ENCODE results near the gene SGCD. TPM values are rescaled to one million over a fixed set of nuclear protein-coding genes. Genes with fewer than 3 reads are reported as not detected.

SGCD gene
- total RNA-seq, 6 experiments from 2014 or later: 5.2 to 6.7 (median 6.4) TPM

DNA sequence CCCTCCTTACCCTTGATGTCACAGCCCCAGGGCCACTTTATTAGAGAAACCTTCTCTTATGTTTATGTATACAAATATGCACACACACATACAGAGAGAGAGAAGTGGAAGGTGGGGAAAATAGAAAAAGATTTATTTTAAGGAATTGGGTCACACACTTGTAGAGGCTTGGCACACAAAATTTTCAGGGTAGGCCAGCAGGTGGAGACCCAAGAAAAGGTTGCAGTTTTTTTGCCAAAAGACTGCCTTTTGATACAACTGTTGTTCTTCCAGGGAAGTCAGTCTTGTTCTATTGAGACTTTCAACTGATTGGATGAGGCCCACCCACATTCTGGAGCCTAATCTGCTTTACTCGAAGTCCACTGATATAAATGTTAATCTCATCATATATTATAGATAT lies 392.0 kb downstream of the SGCD start:
- TF ChIP-seq, protein P1, sequence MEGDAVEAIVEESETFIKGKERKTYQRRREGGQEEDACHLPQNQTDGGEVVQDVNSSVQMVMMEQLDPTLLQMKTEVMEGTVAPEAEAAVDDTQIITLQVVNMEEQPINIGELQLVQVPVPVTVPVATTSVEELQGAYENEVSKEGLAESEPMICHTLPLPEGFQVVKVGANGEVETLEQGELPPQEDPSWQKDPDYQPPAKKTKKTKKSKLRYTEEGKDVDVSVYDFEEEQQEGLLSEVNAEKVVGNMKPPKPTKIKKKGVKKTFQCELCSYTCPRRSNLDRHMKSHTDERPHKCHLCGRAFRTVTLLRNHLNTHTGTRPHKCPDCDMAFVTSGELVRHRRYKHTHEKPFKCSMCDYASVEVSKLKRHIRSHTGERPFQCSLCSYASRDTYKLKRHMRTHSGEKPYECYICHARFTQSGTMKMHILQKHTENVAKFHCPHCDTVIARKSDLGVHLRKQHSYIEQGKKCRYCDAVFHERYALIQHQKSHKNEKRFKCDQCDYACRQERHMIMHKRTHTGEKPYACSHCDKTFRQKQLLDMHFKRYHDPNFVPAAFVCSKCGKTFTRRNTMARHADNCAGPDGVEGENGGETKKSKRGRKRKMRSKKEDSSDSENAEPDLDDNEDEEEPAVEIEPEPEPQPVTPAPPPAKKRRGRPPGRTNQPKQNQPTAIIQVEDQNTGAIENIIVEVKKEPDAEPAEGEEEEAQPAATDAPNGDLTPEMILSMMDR (IDR thresholded peaks at IDR 0.05): no peak
- no peaks in the 10 kb centered on the region for H3K4me1 Mint-ChIP-seq (ENCODE audit: low read depth)
- no peaks in the 10 kb centered on the region; the same call in 1 of the 2 replicates for H3K27me3 Mint-ChIP-seq (ENCODE audit: insufficient read depth)
- no peak overlapping the region for H3K4me3 Mint-ChIP-seq
- no peak overlapping the region for H3K27ac Mint-ChIP-seq
- H3K36me3 Mint-ChIP-seq (ENCODE audit: low read depth): no peaks in the 10 kb centered on the region
- DNase-seq: no peak
- H3K9me3 Mint-ChIP-seq: peaks cover 12% of the 10 kb centered on the region

DNA sequence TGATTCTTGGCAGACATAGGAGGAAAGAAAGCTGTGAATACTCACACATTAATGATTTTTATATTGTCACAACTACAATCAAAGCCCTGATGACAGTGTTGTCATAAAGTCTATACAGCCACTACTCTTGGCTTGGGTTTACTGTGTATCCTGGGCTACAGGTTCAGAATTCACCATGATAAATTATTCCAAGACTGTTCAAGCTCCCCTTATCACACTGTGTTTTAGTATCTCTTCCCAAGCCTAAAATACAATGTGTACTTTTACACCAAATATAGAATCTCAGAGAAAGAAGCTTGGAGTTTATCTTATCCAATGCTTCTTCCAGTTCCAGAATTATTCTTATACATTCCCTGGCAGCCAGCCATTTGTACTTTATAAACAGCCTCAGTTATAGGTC lies 395.4 kb downstream of the SGCD start:
- H3K36me3 Mint-ChIP-seq (ENCODE audit: low read depth): no peaks in the 10 kb centered on the region
- H3K27ac Mint-ChIP-seq: no peak overlapping the region
- no peaks in the 10 kb centered on the region for H3K4me1 Mint-ChIP-seq (ENCODE audit: low read depth)
- no peaks in the 10 kb centered on the region; the same call in 1 of the 2 replicates for H3K27me3 Mint-ChIP-seq (ENCODE audit: insufficient read depth)
- H3K9me3 Mint-ChIP-seq: peaks cover 8% of the 10 kb centered on the region
- DNase-seq: no peak
- H3K4me3 Mint-ChIP-seq: no peak overlapping the region
- TF ChIP-seq, protein P1 (IDR thresholded peaks at IDR 0.05): no peak

DNA sequence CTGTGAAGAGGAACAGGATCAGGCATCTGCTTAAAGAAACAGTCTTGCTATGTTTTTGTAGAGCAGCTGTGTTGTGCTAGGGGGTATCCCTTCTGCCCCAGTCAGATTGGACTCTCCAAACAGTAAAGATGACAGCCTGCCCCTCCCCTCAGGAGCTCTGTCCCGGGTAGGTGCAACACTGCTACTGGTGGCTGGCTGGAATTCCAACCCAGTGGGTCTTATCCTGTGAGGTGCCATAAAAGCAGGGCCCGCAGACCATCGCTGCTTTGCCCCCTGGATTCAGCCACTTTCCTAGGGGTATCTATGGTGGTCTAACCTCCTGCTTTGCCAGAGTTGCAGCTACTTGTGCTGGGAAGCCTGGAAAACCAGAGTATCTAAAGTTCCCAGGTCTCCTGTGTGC lies 408.5 kb downstream of the SGCD start:
- H3K4me3 Mint-ChIP-seq: no peak overlapping the region
- TF ChIP-seq, protein P1 (IDR thresholded peaks at IDR 0.05): no peak
- peaks cover 15% of the 10 kb centered on the region for H3K9me3 Mint-ChIP-seq

DNA sequence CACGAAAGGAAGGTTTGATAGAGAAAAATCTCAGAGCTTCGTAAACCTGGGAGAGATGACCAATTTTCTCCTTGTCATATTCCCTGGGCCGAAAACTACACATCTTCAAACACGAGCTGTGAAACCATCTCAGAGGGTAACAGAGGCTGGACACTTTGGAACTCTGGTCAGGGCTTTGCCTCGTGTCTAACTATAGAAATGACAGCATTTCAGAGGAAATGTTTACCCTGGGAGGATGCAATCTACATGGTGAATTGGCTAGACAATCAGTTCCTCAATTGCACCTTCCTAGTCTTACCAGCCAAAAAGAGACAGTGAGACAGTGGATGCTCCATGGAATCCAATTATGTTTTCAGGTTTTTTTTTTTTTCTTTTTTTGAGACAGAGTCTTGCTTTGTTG lies 414.6 kb downstream of the SGCD start:
- H3K4me1 Mint-ChIP-seq (ENCODE audit: low read depth): no peaks in the 10 kb centered on the region
- TF ChIP-seq, protein P1 (IDR thresholded peaks at IDR 0.05): no peak
- H3K9me3 Mint-ChIP-seq: peaks cover 35% of the 10 kb centered on the region
- DNase-seq: no peak
- H3K4me3 Mint-ChIP-seq: no peak overlapping the region
- no peaks in the 10 kb centered on the region for H3K27me3 Mint-ChIP-seq (ENCODE audit: insufficient read depth)
- no peak overlapping the region for H3K27ac Mint-ChIP-seq
- H3K36me3 Mint-ChIP-seq (ENCODE audit: low read depth): 0 out of 2 replicates have a peak, but pooled peaks cover 4% of the 10 kb centered on the region

More for the DNA sequence above, 408.5 kb downstream of the SGCD start:
- no peaks in the 10 kb centered on the region for H3K4me1 Mint-ChIP-seq (ENCODE audit: low read depth)
- H3K27me3 Mint-ChIP-seq (ENCODE audit: insufficient read depth): no peaks in the 10 kb centered on the region
- no peak overlapping the region for H3K27ac Mint-ChIP-seq
- no peaks in the 10 kb centered on the region for H3K36me3 Mint-ChIP-seq (ENCODE audit: low read depth)
- no peak for DNase-seq

DNA sequence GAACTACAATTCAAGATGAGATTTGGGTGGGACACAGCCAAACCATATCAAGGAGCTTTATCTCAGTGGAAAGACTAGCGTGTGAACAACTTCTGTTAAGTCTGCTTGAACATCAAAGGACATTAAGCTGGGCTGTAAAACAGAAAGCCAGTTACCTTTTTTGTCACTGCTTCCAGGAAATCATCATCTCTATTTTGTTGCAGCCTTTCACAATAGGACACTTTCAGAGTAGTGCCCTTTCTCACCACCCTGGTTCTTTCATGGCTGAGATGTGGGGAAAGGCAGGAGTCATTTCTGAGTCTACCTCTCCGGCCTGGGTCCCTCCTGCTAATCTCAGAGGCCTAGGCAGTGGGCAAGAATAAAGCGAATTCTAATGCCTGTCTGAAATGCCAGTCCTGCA lies 426.9 kb downstream of the SGCD start:
- no peaks in the 10 kb centered on the region for H3K27me3 Mint-ChIP-seq (ENCODE audit: insufficient read depth)
- H3K9me3 Mint-ChIP-seq: peaks cover 15% of the 10 kb centered on the region
- DNase-seq: no peak
- no peaks in the 10 kb centered on the region for H3K36me3 Mint-ChIP-seq (ENCODE audit: low read depth)
- H3K4me3 Mint-ChIP-seq: no peak overlapping the region
- H3K4me1 Mint-ChIP-seq (ENCODE audit: low read depth): no peaks in the 10 kb centered on the region
- TF ChIP-seq, protein P1 (IDR thresholded peaks at IDR 0.05): no peak
- H3K27ac Mint-ChIP-seq: no peak overlapping the region
